Measurements from ENCODE around the gene ATP5MC2. TPM values are rescaled to one million over a fixed set of nuclear protein-coding genes. Genes with fewer than 3 reads are reported as not detected.

Gene ATP5MC2
- total RNA-seq, 1 donor from 2014 or later, result 121 TPM

GRCh38 chr12:53703756-53704155 lies 27.9 kb upstream of the ATP5MC2 start:
- Histone ChIP-seq H3K27me3 (ENCODE audit: control insufficient read depth, insufficient read depth, low read length) (peaks cover 4% of the 10 kb centered on the region), H3K4me3 (ENCODE audit: low read depth, low read length) (no peak overlapping the region), H3K36me3 (ENCODE audit: control insufficient read depth, insufficient read depth, low read length) (no peaks in the 10 kb centered on the region)
- FAIRE-seq, result no peak
- no peak for TF ChIP-seq CTCF (IDR thresholded peaks at IDR 0.05; ENCODE audit: insufficient read depth, low read length, severe bottlenecking)
- no peak for DNase-seq (ENCODE audit: low read depth)

- Histone ChIP-seq H3K27me3 (ENCODE audit: control insufficient read depth, insufficient read depth, low read length) (peaks cover 5% of the 10 kb centered on the region), H3K36me3 (ENCODE audit: control insufficient read depth, insufficient read depth, low read length) (no peaks in the 10 kb centered on the region), H3K4me3 (ENCODE audit: low read depth, low read length) (no peak overlapping the region)
- FAIRE-seq (peak; percentile 82), DNase-seq (ENCODE audit: low read depth) (peak; percentile 53)
- peak; percentile 97 for TF ChIP-seq CTCF (IDR thresholded peaks at IDR 0.05; ENCODE audit: insufficient read depth, low read length, severe bottlenecking)
Observed at GRCh38 chr12:53701518-53702264, 25.8 kb upstream of the ATP5MC2 start.

- DNase-seq (ENCODE audit: low read depth) (no peak), FAIRE-seq (no peak)
- Histone ChIP-seq H3K4me3 (ENCODE audit: low read depth, low read length) (no peak overlapping the region), H3K36me3 (ENCODE audit: control insufficient read depth, insufficient read depth, low read length) (no peaks in the 10 kb centered on the region), H3K27me3 (ENCODE audit: control insufficient read depth, insufficient read depth, low read length) (peaks cover 5% of the 10 kb centered on the region)
- TF ChIP-seq CTCF (IDR thresholded peaks at IDR 0.05; ENCODE audit: insufficient read depth, low read length, severe bottlenecking), result no peak
Observed at GRCh38 chr12:53700567-53700966, 24.7 kb upstream of the ATP5MC2 start.

GRCh38 chr12:53699678-53700025 lies 23.8 kb upstream of the ATP5MC2 start:
- no peaks in the 10 kb centered on the region for H3K36me3 ChIP-seq (ENCODE audit: control insufficient read depth, insufficient read depth, low read length)
- FAIRE-seq, result no peak
- no peak overlapping the region for H3K4me3 ChIP-seq (ENCODE audit: low read depth, low read length)
- H3K27me3 ChIP-seq (ENCODE audit: control insufficient read depth, insufficient read depth, low read length), result peaks cover 5% of the 10 kb centered on the region
- no peak for TF ChIP-seq CTCF (IDR thresholded peaks at IDR 0.05; ENCODE audit: insufficient read depth, low read length, severe bottlenecking)
- DNase-seq (ENCODE audit: low read depth), result no peak

- DNase-seq (ENCODE audit: low read depth) (no peak), FAIRE-seq (no peak)
- Histone ChIP-seq H3K4me3 (ENCODE audit: low read depth, low read length) (no peak overlapping the region), H3K27me3 (ENCODE audit: control insufficient read depth, insufficient read depth, low read length) (peaks cover 5% of the 10 kb centered on the region), H3K36me3 (ENCODE audit: control insufficient read depth, insufficient read depth, low read length) (no peaks in the 10 kb centered on the region)
- no peak for TF ChIP-seq CTCF (IDR thresholded peaks at IDR 0.05; ENCODE audit: insufficient read depth, low read length, severe bottlenecking)
Observed at GRCh38 chr12:53698948-53699677, 23.2 kb upstream of the ATP5MC2 start.

All from bronchial epithelial cell (primary cell).